ENCODE results near the gene RADIL. TPM values are rescaled to one million over a fixed set of nuclear protein-coding genes. Genes with fewer than 3 reads are reported as not detected.

Gene RADIL
- total RNA-seq, 1 donor = 0.27 TPM

DNA sequence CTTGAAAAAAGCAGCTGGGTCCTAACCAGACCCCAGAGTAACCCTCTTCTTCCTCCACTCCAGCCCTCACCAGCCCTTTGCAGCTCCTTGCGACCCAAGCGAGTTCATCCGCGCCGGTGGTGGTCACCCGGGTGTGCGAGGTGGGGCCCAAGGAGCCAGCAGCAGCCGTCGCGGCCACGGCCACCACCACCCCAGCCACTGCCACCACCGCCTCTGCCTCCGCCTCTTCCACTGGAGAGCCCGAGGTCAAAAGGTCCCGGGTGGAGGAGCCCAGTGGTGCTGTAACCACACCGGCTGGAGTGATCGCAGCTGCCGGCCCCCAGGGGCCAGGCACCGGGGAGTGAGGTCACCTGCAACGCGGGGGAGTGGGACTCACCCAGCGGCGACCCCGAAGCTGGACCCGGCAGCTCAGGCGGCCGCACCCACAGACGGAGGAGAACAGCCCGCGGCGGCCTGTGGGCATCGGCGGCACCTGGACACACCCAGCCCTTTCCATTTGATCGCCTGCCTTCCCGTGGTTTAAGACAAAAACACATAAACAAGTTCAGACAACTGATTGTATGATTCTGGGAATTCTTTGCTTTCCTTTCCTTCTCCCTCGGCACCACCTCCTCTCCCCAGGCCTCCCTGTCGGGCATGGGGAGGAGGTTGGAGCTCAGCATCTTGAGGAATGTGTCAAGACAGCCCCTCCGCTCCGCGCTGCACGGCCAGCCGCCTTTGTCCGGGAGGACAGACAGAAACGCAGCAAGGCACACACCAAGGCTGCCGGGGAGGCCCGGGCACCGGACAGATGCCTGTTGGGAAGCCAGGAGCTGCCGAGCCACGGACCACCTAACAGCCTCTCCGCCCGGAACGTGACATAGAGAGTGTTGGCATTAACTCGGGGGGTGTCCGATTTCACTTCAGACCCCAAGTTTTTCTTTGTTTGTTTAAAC, 121.1 kb downstream of the RADIL start:
- DNase-seq (ENCODE audit: low read depth in 2 of 3, low spot score in 2 of 3) = no peak

DNA sequence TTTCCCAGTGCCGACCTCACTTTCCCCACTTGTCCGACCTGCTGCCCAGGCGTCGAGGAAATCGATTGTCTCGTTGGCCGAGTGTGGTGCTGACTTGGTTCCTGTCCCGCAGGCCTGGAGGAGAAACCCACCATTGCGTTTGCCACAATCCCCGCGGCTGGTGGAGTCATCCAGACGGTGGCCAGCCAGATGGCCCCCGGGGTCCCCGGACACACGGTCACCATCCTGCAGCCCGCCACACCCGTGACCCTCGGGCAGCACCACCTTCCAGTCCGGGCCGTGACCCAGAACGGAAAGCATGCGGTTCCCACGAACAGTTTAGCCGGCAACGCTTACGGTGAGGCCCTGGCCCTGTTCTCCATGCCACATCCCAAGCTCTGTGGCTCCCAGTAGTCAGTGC, 122.6 kb downstream of the RADIL start:
- no peak for DNase-seq (ENCODE audit: low read depth in 2 of 3, low spot score in 2 of 3)

DNA sequence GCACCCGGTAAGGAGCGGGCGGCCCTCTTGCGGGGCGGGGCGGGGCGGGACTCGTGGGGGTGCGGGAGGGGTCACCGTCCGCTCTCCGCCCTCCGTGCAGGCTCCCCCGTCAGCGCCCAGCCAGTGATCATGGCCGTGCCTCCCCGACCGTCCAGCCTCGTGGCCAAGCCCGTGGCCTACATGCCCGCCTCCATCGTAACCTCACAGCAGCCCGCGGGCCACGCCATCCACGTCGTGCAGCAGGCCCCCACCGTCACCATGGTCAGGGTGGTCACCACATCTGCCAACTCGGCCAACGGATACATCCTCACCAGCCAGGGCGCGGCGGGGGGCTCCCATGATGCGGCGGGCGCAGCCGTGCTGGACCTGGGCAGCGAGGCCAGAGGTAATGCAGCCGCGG, 124.3 kb downstream of the RADIL start:
- DNase-seq (ENCODE audit: low read depth in 2 of 3, low spot score in 2 of 3) = no peak

DNA sequence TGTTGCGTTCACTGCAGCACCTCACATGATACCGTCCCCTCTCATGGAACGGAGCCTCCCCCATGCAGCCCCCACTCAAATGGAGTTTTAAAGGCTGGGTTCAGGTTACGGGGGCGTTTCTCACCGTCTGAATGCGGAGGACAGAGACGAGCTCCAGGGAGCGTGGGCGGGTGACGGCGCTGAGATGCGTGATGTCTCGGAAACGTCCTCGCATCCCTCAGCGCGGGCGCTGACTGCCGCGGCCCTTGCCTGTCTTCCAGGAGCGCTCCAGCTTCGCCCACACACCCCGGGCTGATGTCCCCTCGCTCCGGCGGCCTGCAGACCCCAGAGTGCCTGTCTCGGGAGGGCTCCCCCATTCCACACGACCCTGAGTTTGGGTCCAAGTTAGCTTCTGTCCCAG, 124.7 kb downstream of the RADIL start:
- DNase-seq (ENCODE audit: low read depth in 2 of 3, low spot score in 2 of 3) = no peak

DNA sequence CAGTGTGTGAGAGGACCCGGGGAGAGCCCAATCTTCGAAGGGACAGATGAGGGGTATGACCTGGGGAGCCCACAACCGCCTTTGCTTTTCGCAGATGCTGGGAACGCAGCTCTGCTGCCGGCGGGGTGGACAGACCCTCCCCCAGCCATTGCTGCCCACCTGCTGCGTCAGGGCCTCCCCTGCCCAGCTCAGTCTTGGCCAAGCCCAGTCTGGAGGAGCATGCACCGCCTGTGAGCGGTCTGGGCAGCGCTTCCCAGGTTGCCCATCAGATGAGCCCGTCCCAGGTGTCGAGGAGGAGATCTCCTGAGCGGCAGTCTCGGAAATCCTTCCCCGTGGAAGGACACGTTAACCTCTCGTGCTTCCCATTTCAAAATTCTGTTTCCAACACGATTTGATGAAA, 125.4 kb downstream of the RADIL start:
- DNase-seq (ENCODE audit: low read depth in 2 of 3, low spot score in 2 of 3) = no peak

DNA sequence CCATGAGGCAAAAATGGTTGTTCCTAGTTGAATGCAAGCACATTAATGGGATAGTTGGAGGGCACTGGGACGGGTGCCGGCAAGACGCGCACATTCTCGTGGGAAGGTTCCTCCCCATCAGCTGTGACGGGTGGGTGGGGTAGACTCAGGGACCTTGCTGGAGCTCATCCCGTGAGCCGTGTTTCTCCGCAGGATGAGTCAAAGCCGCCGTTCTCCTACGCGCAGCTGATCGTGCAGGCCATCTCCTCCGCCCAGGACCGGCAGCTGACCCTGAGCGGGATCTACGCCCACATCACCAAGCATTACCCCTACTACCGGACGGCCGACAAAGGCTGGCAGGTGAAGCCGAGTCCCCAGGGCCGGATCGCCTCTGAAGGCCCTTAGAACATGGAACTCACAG, 128.5 kb downstream of the RADIL start:
- DNase-seq (ENCODE audit: low read depth in 2 of 3, low spot score in 2 of 3) = no peak

- no peak for DNase-seq (ENCODE audit: low read depth in 2 of 3, low spot score in 2 of 3)
These were observed 129.0 kb downstream of the RADIL start for GRCh38 chr7:4754433-4755010.

GRCh38 chr7:4753598-4754432, 129.7 kb downstream of the RADIL start:
- peak; percentile 61 to 76 (median 73) for DNase-seq (ENCODE audit: low read depth in 2 of 3, low spot score in 2 of 3)

- DNase-seq (ENCODE audit: low read depth in 2 of 3, low spot score in 2 of 3) = no peak
These were observed 132.0 kb downstream of the RADIL start for GRCh38 chr7:4751398-4751947.

DNA sequence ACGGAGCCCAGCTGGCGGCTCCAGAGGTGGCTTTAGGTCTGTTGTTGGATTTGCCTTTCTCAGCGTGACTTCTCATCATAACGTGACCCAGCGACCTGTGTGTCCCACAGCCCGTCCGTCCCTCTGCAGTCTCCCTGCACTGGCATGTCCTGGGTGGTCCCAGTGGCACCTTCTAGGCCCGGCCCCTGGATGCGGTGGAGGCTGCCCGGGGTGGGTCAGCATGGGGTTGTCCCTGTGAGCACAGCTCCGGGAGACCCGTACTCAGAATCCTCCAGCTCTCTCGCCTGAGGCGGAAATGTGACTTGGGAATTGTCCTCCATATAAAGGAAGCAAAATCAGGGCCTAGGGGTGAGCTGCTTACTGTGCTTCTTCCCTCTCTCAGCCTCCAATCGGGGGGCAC, 133.7 kb downstream of the RADIL start:
- DNase-seq (ENCODE audit: low read depth in 2 of 3, low spot score in 2 of 3) = no peak

- DNase-seq (ENCODE audit: low read depth in 2 of 3, low spot score in 2 of 3) = no peak
These were observed 134.2 kb downstream of the RADIL start for GRCh38 chr7:4749363-4749762.

Small RNA genes lying within 50 kb of the gene (small RNA-seq; reads per million reads assigned to genes)
- gene MIR4656 (not detected), gene RF00019 (not detected)

Other genes with a start within 250 kb of the RADIL start
- 22.6 TPM for gene FOXK1, start 201.4 kb downstream of the RADIL start, total RNA-seq
- 53.3 TPM for gene AP5Z1, start 108.1 kb downstream of the RADIL start, total RNA-seq
- gene PAPOLB, start 21.7 kb downstream of the RADIL start, total RNA-seq = under 0.01 TPM
- not detected for gene MMD2, start 75.5 kb upstream of the RADIL start, total RNA-seq
- 3.0 TPM for gene RBAK, start 162.1 kb upstream of the RADIL start, total RNA-seq